ENCODE results near the gene SRA1. TPM values are rescaled to one million over a fixed set of nuclear protein-coding genes. Genes with fewer than 3 reads are reported as not detected.

The SRA1 gene
- total and polyA plus RNA-seq, 2 of the 8 experiments (the other 6 are each of a cell fraction or from before 2014, with no cell fraction given): 27.4 to 39.4 TPM

GRCh38 chr5:140602147-140602546 lies 44.9 kb upstream of the SRA1 start:
- no peaks in the 10 kb centered on the region for H3K79me2 ChIP-seq (ENCODE audit: control insufficient read depth in 1 of 2, insufficient read depth in 2 of 2, low read length in 2 of 2)
- H2BK5ac ChIP-seq (ENCODE audit: low read depth, low read length): no peak overlapping the region
- H2BK12ac ChIP-seq (ENCODE audit: low read depth, low read length): no peak overlapping the region
- no peak overlapping the region for H2BK20ac ChIP-seq (ENCODE audit: low read length)
- no peaks in the 10 kb centered on the region for H3K79me1 ChIP-seq (ENCODE audit: low read depth, low read length)
- no peak overlapping the region for H3K4ac ChIP-seq (replicated peaks; ENCODE audit: insufficient read length, low read depth, low read length)
- no peak overlapping the region for H2BK15ac ChIP-seq (ENCODE audit: low read length)
- FAIRE-seq (no peak), DNase-seq (ENCODE audit: low read depth in 1 of 2, low spot score in 2 of 2) (no peak)
- H4K8ac ChIP-seq (ENCODE audit: extremely low read depth, insufficient read depth, low read length): no peak overlapping the region
- CTCF ChIA-PET (ENCODE audit: partially characterized antibody): interaction anchor here (0.7 to 1.0 kb wide), 2 partner anchors 33 to 1635 kb away, joined by 3 read pairs; no protein-coding TSS in a partner anchor
- H3K4me3 ChIP-seq (ENCODE audit: extremely low read depth in 1 of 4, insufficient read depth in 2 of 4, low read depth in 3 of 4, low read length in 4 of 4): no peak overlapping the region
- no peak overlapping the region for H4K5ac ChIP-seq (ENCODE audit: insufficient read length, low read depth, low read length)
- no peaks in the 10 kb centered on the region for H3K36me3 ChIP-seq (ENCODE audit: control insufficient read depth in 2 of 4, insufficient read depth in 4 of 4, low read length in 3 of 4)
- H3K4me2 ChIP-seq (ENCODE audit: insufficient read depth in 1 of 2, low read depth in 2 of 2, low read length in 2 of 2): no peak overlapping the region
- no peak overlapping the region for H3K14ac ChIP-seq (ENCODE audit: insufficient read length)
- no peaks in the 10 kb centered on the region for H3K4me1 ChIP-seq (replicated peaks in 1 of 4; ENCODE audit: control insufficient read depth in 3 of 4, insufficient read depth in 4 of 4, low read length in 3 of 4)
- H3K9me3 ChIP-seq (ENCODE audit: insufficient read depth in 2 of 2, low read depth in 1 of 2, low read length in 1 of 2): 0 out of 4 replicates have a peak, but pooled peaks cover 0 to 2% of the 10 kb centered on the region in 2 experiments
- POLR2A ChIA-PET (ENCODE audit: partially characterized antibody): no interaction called here
- no peak overlapping the region for H2BK120ac ChIP-seq (replicated peaks; ENCODE audit: low read depth, low read length)
- no peak overlapping the region for H2AFZ ChIP-seq (ENCODE audit: low read length)
- H3K23me2 ChIP-seq (ENCODE audit: low read depth, low read length): no peaks in the 10 kb centered on the region
- no peak overlapping the region for H3K23ac ChIP-seq (ENCODE audit: insufficient read length)
- H3K56ac ChIP-seq (replicated peaks; ENCODE audit: insufficient read length, low read depth, low read length): no peak overlapping the region
- no peak overlapping the region for H3K9ac ChIP-seq (replicated peaks in 1 of 4; ENCODE audit: extremely low read depth in 1 of 4, low read depth in 3 of 4, low read length in 3 of 4)
- no peaks in the 10 kb centered on the region for H4K20me1 ChIP-seq (replicated peaks in 1 of 2; ENCODE audit: control insufficient read depth in 1 of 2, insufficient read depth in 2 of 2, low read length in 2 of 2)
- WGBS, 2 experiments (ENCODE audit: extremely low coverage in 1 of 2, insufficient coverage in 1 of 2, insufficient read length in 1 of 2, insufficient replicate concordance in 2 of 2, low coverage in 1 of 2, low lambda C conversion rate in 2 of 2, missing lambda C conversion rate in 1 of 2): 79% methylated on average over 4 of the region's 4 CpGs; no CpG with 5 or more reads in 1 of the 2 experiments
- no peak for TF ChIP-seq TEAD4 (IDR thresholded peaks at IDR 0.05; ENCODE audit: low read depth, low read length)
- TF ChIP-seq JUN (IDR thresholded peaks at IDR 0.05; ENCODE audit: low read depth, low read length): no peak
- no peak for TF ChIP-seq SAP30 (IDR thresholded peaks at IDR 0.05; ENCODE audit: insufficient read depth, insufficient replicate concordance, low read length)
- no peak for TF ChIP-seq RAD21 (IDR thresholded peaks at IDR 0.05 in 1 of 2, conservative IDR thresholded peaks at IDR 0.05 in 1 of 2; ENCODE audit: low read depth in 2 of 2, low read length in 2 of 2)
- no peak for TF ChIP-seq TAF7 (optimal IDR thresholded peaks at IDR 0.05; ENCODE audit: borderline replicate concordance, low read depth, low read length)
- no peak for TF ChIP-seq KDM4A (IDR thresholded peaks at IDR 0.05; ENCODE audit: low read depth, low read length, severe bottlenecking)
- TF ChIP-seq EGR1 (IDR thresholded peaks at IDR 0.05; ENCODE audit: borderline replicate concordance, low read depth, low read length): no peak
- TF ChIP-seq EP300 (IDR thresholded peaks at IDR 0.05; ENCODE audit: borderline replicate concordance in 1 of 2, low read depth in 2 of 2, low read length in 2 of 2): no peak
- no peak for TF ChIP-seq CHD1 (IDR thresholded peaks at IDR 0.05; ENCODE audit: low read depth, low read length)
- no peak overlapping the region for H3K27ac ChIP-seq (ENCODE audit: low read depth, low read length)
- H4K91ac ChIP-seq (replicated peaks; ENCODE audit: insufficient read length, low read length): no peak overlapping the region
- no peak overlapping the region for H3K18ac ChIP-seq (ENCODE audit: extremely low read depth, low read length)
- H2AK5ac ChIP-seq (ENCODE audit: low read depth, low read length): no peak overlapping the region
- H3K27me3 ChIP-seq (replicated peaks in 1 of 4; ENCODE audit: control insufficient read depth in 3 of 4, extremely low read depth in 1 of 4, insufficient read depth in 3 of 4, low read length in 3 of 4): no peaks in the 10 kb centered on the region

Measured in H1 (cell line).